ENCODE results near the gene TGM6.

DNA sequence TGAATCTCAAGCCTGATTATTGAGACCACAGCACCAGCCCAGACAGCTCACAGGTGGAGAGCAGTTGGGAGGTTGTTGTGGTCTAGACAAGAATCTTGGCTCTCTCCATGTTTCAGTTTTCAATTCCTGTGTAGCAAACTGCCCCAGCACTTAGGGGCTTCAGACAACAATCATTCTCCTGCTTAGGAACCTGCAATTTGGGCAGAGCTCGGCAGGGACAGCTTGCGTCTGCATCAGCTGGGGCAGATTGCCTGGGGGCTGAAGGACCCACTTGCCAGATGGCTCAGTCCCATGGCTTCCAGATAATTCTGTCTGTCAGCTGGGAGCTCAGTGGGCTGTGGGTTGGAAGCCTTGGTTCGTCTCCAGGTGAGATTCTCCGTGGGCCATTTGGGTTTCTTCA, 6.9 kb downstream of the TGM6 start:
- TF ChIP-seq, protein P1, sequence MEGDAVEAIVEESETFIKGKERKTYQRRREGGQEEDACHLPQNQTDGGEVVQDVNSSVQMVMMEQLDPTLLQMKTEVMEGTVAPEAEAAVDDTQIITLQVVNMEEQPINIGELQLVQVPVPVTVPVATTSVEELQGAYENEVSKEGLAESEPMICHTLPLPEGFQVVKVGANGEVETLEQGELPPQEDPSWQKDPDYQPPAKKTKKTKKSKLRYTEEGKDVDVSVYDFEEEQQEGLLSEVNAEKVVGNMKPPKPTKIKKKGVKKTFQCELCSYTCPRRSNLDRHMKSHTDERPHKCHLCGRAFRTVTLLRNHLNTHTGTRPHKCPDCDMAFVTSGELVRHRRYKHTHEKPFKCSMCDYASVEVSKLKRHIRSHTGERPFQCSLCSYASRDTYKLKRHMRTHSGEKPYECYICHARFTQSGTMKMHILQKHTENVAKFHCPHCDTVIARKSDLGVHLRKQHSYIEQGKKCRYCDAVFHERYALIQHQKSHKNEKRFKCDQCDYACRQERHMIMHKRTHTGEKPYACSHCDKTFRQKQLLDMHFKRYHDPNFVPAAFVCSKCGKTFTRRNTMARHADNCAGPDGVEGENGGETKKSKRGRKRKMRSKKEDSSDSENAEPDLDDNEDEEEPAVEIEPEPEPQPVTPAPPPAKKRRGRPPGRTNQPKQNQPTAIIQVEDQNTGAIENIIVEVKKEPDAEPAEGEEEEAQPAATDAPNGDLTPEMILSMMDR (conservative IDR thresholded peaks at IDR 0.05 in 1 of 2, IDR thresholded peaks at IDR 0.05 in 1 of 2; ENCODE audit: extremely low read depth in 1 of 2, insufficient read depth in 1 of 2, low read depth in 1 of 2, low read length in 2 of 2): no peak
- TF ChIP-seq EZH2 (IDR thresholded peaks at IDR 0.05; ENCODE audit: borderline replicate concordance, low read length): no peak
